H1 (cell line): ENCODE measurements around the gene A4GALT. TPM values are rescaled to one million over a fixed set of nuclear protein-coding genes. Genes with fewer than 3 reads are reported as not detected.

ENCODE experiments used
- CTCF ChIA-PET: fragments of 300-600 bp; sonication (Branson Sonifier 250); formaldehyde crosslinking; loops from one replicate; lab custom pipeline; 2021; ENCODE audit not compliant: partially characterized antibody; lab: Charles Lee
- POLR2A ChIA-PET: fragments of 300-600 bp; sonication (Branson Sonifier 250); formaldehyde crosslinking; loops from one replicate; lab custom pipeline; 2021; ENCODE audit warnings: inconsistent platforms; ENCODE audit not compliant: partially characterized antibody; lab: Charles Lee
- DNase-seq, 2 experiments: peaks; one replicate each; pipeline versions ENCODE4 v3.0.0 to v3.0.0-alpha.2; 2010 to 2022; ENCODE audit warnings: low spot score in 2 of 2, low read depth in 1 of 2, mixed read lengths in 1 of 2
- FAIRE-seq: peaks from 2 replicates; lab custom pipeline; 2011; peaks lifted over from hg19 to GRCh38; lab: Jason Lieb, UNC
- H2AFZ ChIP-seq: 2 replicates; pipeline ENCODE4 v1.8.1; 2012; ENCODE audit warnings: low read length, inconsistent platforms
- H2AK5ac ChIP-seq: 2 replicates; pipeline ENCODE4 v1.6.1; 2013; ENCODE audit warnings: low read depth, low read length
- H2BK120ac ChIP-seq: replicated peaks from 2 replicates; pipeline ENCODE3; 2013; ENCODE audit warnings: low read depth, low read length, inconsistent platforms
- H2BK12ac ChIP-seq: 2 replicates; pipeline ENCODE4 v1.6.1; 2013; ENCODE audit warnings: low read depth, low read length
- H2BK15ac ChIP-seq: 2 replicates; pipeline ENCODE4 v1.6.1; 2013; ENCODE audit warnings: low read length
- H2BK20ac ChIP-seq: 2 replicates; pipeline ENCODE4 v1.6.1; 2013; ENCODE audit warnings: low read length
- H2BK5ac ChIP-seq: 2 replicates; pipeline ENCODE4 v1.6.1; 2013; ENCODE audit warnings: low read depth, low read length
- H3K14ac ChIP-seq: 2 replicates; pipeline ENCODE4 v1.6.1; 2013; ENCODE audit warnings: inconsistent platforms; ENCODE audit not compliant: insufficient read length
- H3K18ac ChIP-seq: 2 replicates; pipeline ENCODE4 v1.6.1; 2013; ENCODE audit warnings: low read length; ENCODE audit errors: extremely low read depth
- H3K23ac ChIP-seq: 2 replicates; pipeline ENCODE4 v1.6.1; 2013; ENCODE audit warnings: inconsistent platforms; ENCODE audit not compliant: insufficient read length
- H3K23me2 ChIP-seq: 2 replicates; pipeline ENCODE4 v1.6.1; 2013; ENCODE audit warnings: low read depth, low read length
- H3K27ac ChIP-seq: 2 replicates; pipeline ENCODE4 v1.6.1; 2011; ENCODE audit warnings: low read depth, low read length, inconsistent platforms
- H3K27me3 ChIP-seq, 4 experiments: replicated peaks in 1 of 4; 1 replicate in 1 of 4; 2 replicates in 3 of 4; pipeline versions ENCODE4 v1.6.1 to v1.8.1; 2011 to 2013; ENCODE audit warnings: low read length in 3 of 4, mild to moderate bottlenecking in 3 of 4, inconsistent platforms in 2 of 4, mixed read lengths in 2 of 4, moderate library complexity in 1 of 4; ENCODE audit not compliant: control insufficient read depth in 3 of 4, insufficient read depth in 3 of 4; ENCODE audit errors: extremely low read depth in 1 of 4
- H3K36me3 ChIP-seq, 4 experiments: 2 replicates each; pipeline versions ENCODE4 v1.6.1 to v1.8.1; 2011 to 2013; ENCODE audit warnings: mild to moderate bottlenecking in 4 of 4, low read length in 3 of 4, moderate library complexity in 2 of 4, control low read depth in 1 of 4, inconsistent platforms in 1 of 4; ENCODE audit not compliant: insufficient read depth in 4 of 4, control insufficient read depth in 2 of 4
- H3K4ac ChIP-seq: replicated peaks from 2 replicates; pipeline ENCODE3; 2013; ENCODE audit warnings: low read length, low read depth, mixed read lengths, inconsistent platforms; ENCODE audit not compliant: insufficient read length
- H3K4me1 ChIP-seq, 4 experiments: replicated peaks in 1 of 4; 1 replicate in 1 of 4; 2 replicates in 3 of 4; pipeline versions ENCODE4 v1.6.1 to v1.8.1; 2011 to 2013; ENCODE audit warnings: low read length in 3 of 4, inconsistent platforms in 2 of 4, mixed read lengths in 1 of 4; ENCODE audit not compliant: insufficient read depth in 4 of 4, control insufficient read depth in 3 of 4
- H3K4me2 ChIP-seq, 2 experiments: 2 replicates each; pipeline versions ENCODE4 v1.6.1 to v1.8.1; 2011 to 2013; ENCODE audit warnings: low read depth in 2 of 2, low read length in 2 of 2, control low read depth in 1 of 2, inconsistent platforms in 1 of 2, mild to moderate bottlenecking in 1 of 2; ENCODE audit not compliant: insufficient read depth in 1 of 2
- H3K4me3 ChIP-seq, 4 experiments: fragments of 200-600, 300-600 bp in 1 of 4; sonication (generic), shearing (Covaris generic), sonication (Bioruptor Twin) in 1 of 4; 2 replicates each; pipeline versions ENCODE4 v1.5.1 to v1.8.1; 2011 to 2016; ENCODE audit warnings: low read length in 4 of 4, low read depth in 3 of 4, control low read depth in 2 of 4, inconsistent platforms in 2 of 4, mild to moderate bottlenecking in 2 of 4, mixed read lengths in 1 of 4, moderate library complexity in 1 of 4; ENCODE audit not compliant: insufficient read depth in 2 of 4; ENCODE audit errors: extremely low read depth in 1 of 4
- H3K56ac ChIP-seq: replicated peaks from 2 replicates; pipeline ENCODE3; 2013; ENCODE audit warnings: low read depth, mild to moderate bottlenecking, mixed read lengths, low read length, inconsistent platforms; ENCODE audit not compliant: insufficient read length
- H3K79me1 ChIP-seq: 2 replicates; pipeline ENCODE4 v1.6.1; 2013; ENCODE audit warnings: low read depth, low read length, control low read depth
- H3K79me2 ChIP-seq, 2 experiments: 2 replicates each; pipeline versions ENCODE4 v1.6.1 to v1.8.1; 2012 to 2013; ENCODE audit warnings: low read length in 2 of 2, mild to moderate bottlenecking in 2 of 2, inconsistent platforms in 1 of 2; ENCODE audit not compliant: insufficient read depth in 2 of 2, control insufficient read depth in 1 of 2
- H3K9ac ChIP-seq, 4 experiments: replicated peaks in 1 of 4; 1 replicate in 1 of 4; 2 replicates in 3 of 4; pipeline versions ENCODE4 v1.6.1 to v1.8.1; 2011 to 2013; ENCODE audit warnings: low read depth in 3 of 4, low read length in 3 of 4, control low read depth in 2 of 4, mild to moderate bottlenecking in 2 of 4, moderate library complexity in 2 of 4, inconsistent platforms in 1 of 4; ENCODE audit errors: extremely low read depth in 1 of 4
- H3K9me3 ChIP-seq, 2 experiments: 2 replicates each; pipeline versions ENCODE4 v1.6.1 to v1.8.1; 2012 to 2013; ENCODE audit warnings: mild to moderate bottlenecking in 2 of 2, moderate library complexity in 2 of 2, control low read depth in 1 of 2, inconsistent platforms in 1 of 2, low read depth in 1 of 2, low read length in 1 of 2, mixed read lengths in 1 of 2; ENCODE audit not compliant: insufficient read depth in 2 of 2
- H4K20me1 ChIP-seq, 2 experiments: replicated peaks in 1 of 2; 2 replicates each; pipeline versions ENCODE3 to v1.8.1; 2011 to 2013; ENCODE audit warnings: inconsistent platforms in 2 of 2, low read length in 2 of 2, mild to moderate bottlenecking in 1 of 2; ENCODE audit not compliant: insufficient read depth in 2 of 2, control insufficient read depth in 1 of 2
- H4K5ac ChIP-seq: 2 replicates; pipeline ENCODE4 v1.6.1; 2013; ENCODE audit warnings: low read length, low read depth, mixed read lengths, inconsistent platforms; ENCODE audit not compliant: insufficient read length
- H4K8ac ChIP-seq: 2 replicates; pipeline ENCODE4 v1.8.0; 2013; ENCODE audit warnings: mild to moderate bottlenecking, moderate library complexity, low read length, inconsistent platforms; ENCODE audit not compliant: insufficient read depth; ENCODE audit errors: extremely low read depth
- H4K91ac ChIP-seq: replicated peaks from 2 replicates; pipeline ENCODE3; 2013; ENCODE audit warnings: low read length, mixed read lengths, inconsistent platforms; ENCODE audit not compliant: insufficient read length
- BCL11A ChIP-seq, 2 experiments: IDR thresholded peaks; one replicate each; pipeline ENCODE4 v1.6.1; 2011; ENCODE audit warnings: low read depth in 2 of 2, low read length in 2 of 2, mild to moderate bottlenecking in 2 of 2
- BRCA1 ChIP-seq: IDR thresholded peaks from 2 replicates; pipeline ENCODE4 v1.6.1; 2012; ENCODE audit warnings: low read depth, low read length, improper control_type of control experiment
- CBX5 ChIP-seq: fragments of 300-800, 300-1000 bp; sonication (generic); IDR thresholded peaks from 2 replicates; pipeline ENCODE4 v1.7.1; 2016; ENCODE audit warnings: antibody characterized with exemption, low read length, low read depth
- CBX8 ChIP-seq: fragments of 300-800, 300-1000 bp; sonication (generic); IDR thresholded peaks from 2 replicates; pipeline ENCODE4 v1.7.1; 2016; ENCODE audit warnings: low read depth, low read length, borderline replicate concordance
- SIN3A ChIP-seq, 2 experiments: IDR thresholded peaks in 1 of 2; conservative IDR thresholded peaks in 1 of 2; 2 replicates each; pipeline ENCODE4 v1.6.1; 2011 to 2012; ENCODE audit warnings: low read length in 2 of 2, improper control_type of control experiment in 1 of 2, low read depth in 1 of 2, mild to moderate bottlenecking in 1 of 2
- SP2 ChIP-seq: IDR thresholded peaks from 2 replicates; pipeline ENCODE4 v1.6.1; 2012; ENCODE audit warnings: mild to moderate bottlenecking, low read length, inconsistent platforms
- TCF12 ChIP-seq: IDR thresholded peaks from 2 replicates; pipeline ENCODE4 v1.6.1; 2011; ENCODE audit warnings: low read depth, mild to moderate bottlenecking, low read length
- WGBS, 2 experiments: shearing (Covaris generic) in 1 of 2; methylation state at CpG; one replicate each; pipeline versions ENCODE4 v1.1.6 to v1.1.7; 2013 to 2015; ENCODE audit warnings: low lambda C conversion rate in 2 of 2, mixed read lengths in 2 of 2, inconsistent platforms in 1 of 2, low coverage in 1 of 2, missing lambda C conversion rate in 1 of 2; ENCODE audit not compliant: insufficient replicate concordance in 2 of 2, insufficient coverage in 1 of 2, insufficient read length in 1 of 2; ENCODE audit errors: extremely low coverage in 1 of 2, missing lambda C conversion rate in 1 of 2; 5-methylcytosine and 5-hydroxymethylcytosine counted together
- polyA plus RNA-seq, 7 experiments: library from polyadenylated mRNA; depleted of rRNA in 3 of 7; stranded (reverse) in 5 of 7; unstranded in 2 of 7; fragments of >200 nt in 5 of 7; fragments of 200-250 nt in 2 of 7; gene quantifications; 1 replicate in 5 of 7; 2 replicates in 1 of 7; 4 replicates in 1 of 7; pipeline versions ENCODE4 v1.2.1 to v1.2.3, GENCODE V29; 2011 to 2013; ENCODE audit warnings: missing spikeins in 2 of 7, mixed read lengths in 2 of 7
- total RNA-seq: library from RNA; stranded (reverse); fragmentation: NEBNext Ultra II Directional; extraction: Animal tissue kit (Norgen Biotek cat#: 25700); gene quantifications from 2 replicates; pipeline ENCODE4 v1.2.1, GENCODE V29; 2021

Gene A4GALT
- total and polyA plus RNA-seq, 2 of the 8 experiments (the other 6 are each of a cell fraction or from before 2014, with no cell fraction given): 7.2 to 13.8 TPM

DNA sequence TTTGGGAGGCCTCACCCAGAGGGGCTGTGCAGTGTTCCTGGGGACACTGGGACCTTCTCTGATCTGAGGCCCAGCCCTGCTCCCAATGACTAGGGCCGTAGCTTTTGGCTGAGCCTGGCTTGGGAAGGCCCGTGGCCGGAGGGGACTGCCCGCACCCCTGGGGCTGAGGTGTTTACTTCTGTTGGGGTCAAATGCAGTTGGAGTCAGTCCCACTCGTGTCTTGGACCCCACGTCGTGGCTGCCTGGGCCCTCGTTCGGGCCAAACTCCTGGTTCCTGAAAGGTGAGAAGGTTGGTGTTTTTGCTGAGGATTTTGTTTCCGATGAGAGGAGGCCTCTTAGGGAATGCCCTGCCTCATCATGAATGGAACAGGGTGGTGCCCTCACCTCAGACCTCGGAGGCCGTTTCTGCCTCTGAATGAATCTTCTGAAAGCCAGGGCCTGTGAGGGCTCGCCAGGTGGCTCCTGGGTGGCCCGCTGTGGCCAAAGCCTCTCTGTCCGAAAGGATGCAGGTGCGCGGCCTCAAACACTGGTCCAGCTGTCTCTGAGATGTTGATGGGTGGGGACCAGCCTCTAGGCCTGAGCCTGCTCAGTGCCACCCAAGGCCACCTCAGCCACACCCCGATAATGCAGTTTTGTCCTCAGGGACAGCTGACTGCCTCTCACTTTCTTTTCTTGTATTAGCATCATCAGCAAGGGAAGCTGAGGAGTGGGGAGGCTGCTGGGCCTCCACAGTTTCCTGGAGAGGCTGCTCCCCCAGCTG is 40.3 kb upstream of the A4GALT start:
- no peak for FAIRE-seq
- Histone ChIP-seq H3K23me2 (peaks cover 3% of the 10 kb centered on the region; the same call in 1 of the 2 replicates), H3K9ac (no peak overlapping the region), H2BK12ac (no peak overlapping the region), H3K18ac (no peak overlapping the region), H3K4me1 (peaks cover 0 to 11% (median 4%) of the 10 kb centered on the region in 4 experiments; a peak in 5 of 7 replicates), H2BK15ac (no peak overlapping the region), H2BK20ac (no peak overlapping the region), H3K4ac (no peak overlapping the region), H3K4me3 (no peak overlapping the region), H4K20me1 (no peaks in the 10 kb centered on the region), H4K5ac (no peak overlapping the region), H3K27ac (no peak overlapping the region), H2BK5ac (no peak overlapping the region), H3K56ac (no peak overlapping the region), H3K9me3 (no peaks in the 10 kb centered on the region), H3K23ac (no peak overlapping the region), H4K91ac (no peak overlapping the region), H2BK120ac (no peak overlapping the region), H3K79me2 (no peaks in the 10 kb centered on the region), H2AFZ (peak overlapping the region; percentile 51; the same call in 1 of the 2 replicates)
- WGBS, 2 experiments: 87% methylated on average over 17 of the region's 18 CpGs; no CpG with 5 or more reads in 1 of the 2 experiments
- CTCF ChIA-PET: interaction anchor here (1.7 kb wide), 1 partner anchor 10 kb away, joined by 5 read pairs; no protein-coding TSS in a partner anchor
- TF ChIP-seq TCF12 (no peak), CBX5 (no peak), CBX8 (no peak), SP2 (no peak), SIN3A (conservative IDR thresholded peaks at IDR 0.05 in 1 of 2, IDR thresholded peaks at IDR 0.05 in 1 of 2; ENCODE audit: low read depth in 1 of 2, low read length in 2 of 2) (no peak), BCL11A (IDR thresholded peaks at IDR 0.05; ENCODE audit: low read depth in 2 of 2, low read length in 2 of 2) (no peak), BRCA1 (no peak)
- TF ChIP-seq, all 59 proteins: peak for 0
- no peak overlapping the region; the same call in 1 of the 2 replicates for H4K8ac ChIP-seq
- no peaks in the 10 kb centered on the region; a peak in 1 of 7 replicates for H3K27me3 ChIP-seq
- no peak overlapping the region for H3K4me2 ChIP-seq
- H3K36me3 ChIP-seq: no peaks in the 10 kb centered on the region
- POLR2A ChIA-PET: interaction anchor here (0.6 kb wide), 1 partner anchor 257 kb away, joined by 3 read pairs; no protein-coding TSS in a partner anchor
- no peak overlapping the region for H2AK5ac ChIP-seq
- DNase-seq: no peak
- no peak overlapping the region for H3K14ac ChIP-seq
- no peaks in the 10 kb centered on the region for H3K79me1 ChIP-seq
